Skeletal muscle tissue (tissue), 5 donors: ENCODE data around the gene HECTD2. TPM values are rescaled to one million over a fixed set of nuclear protein-coding genes. Genes with fewer than 3 reads are reported as not detected.
"Not testable (repeated sequence)": the region's sequence is repeated elsewhere in the genome, so short reads cannot be mapped to it uniquely, and the experiment has no call there.

ENCODE experiments used
- H3K27ac ChIP-seq: one replicate; pipeline ENCODE4 v1.7.0; 2013; ENCODE audit warnings: mild to moderate bottlenecking, low read depth, low read length, inconsistent platforms
- H3K27me3 ChIP-seq, 3 donors: one replicate each; pipeline ENCODE4 v1.7.0; 2013; ENCODE audit warnings: low read length in 3 of 3; ENCODE audit not compliant: control insufficient read depth in 3 of 3, insufficient read depth in 3 of 3
- H3K36me3 ChIP-seq, 3 donors: one replicate each; pipeline ENCODE4 v1.7.0; 2013; ENCODE audit warnings: low read length in 3 of 3; ENCODE audit not compliant: control insufficient read depth in 3 of 3, insufficient read depth in 3 of 3
- H3K4me1 ChIP-seq, 3 donors: one replicate each; pipeline ENCODE4 v1.7.0; 2013; ENCODE audit warnings: low read length in 3 of 3, mild to moderate bottlenecking in 3 of 3; ENCODE audit not compliant: control insufficient read depth in 3 of 3, insufficient read depth in 3 of 3
- H3K4me3 ChIP-seq, 3 donors: one replicate each; pipeline ENCODE4 v1.7.0; 2013; ENCODE audit warnings: low read length in 3 of 3
- H3K9ac ChIP-seq, 3 donors: one replicate each; pipeline ENCODE4 v1.7.0; 2013; ENCODE audit warnings: low read length in 3 of 3, mild to moderate bottlenecking in 3 of 3, moderate library complexity in 2 of 3, low read depth in 1 of 3
- H3K9me3 ChIP-seq, 3 donors: one replicate each; pipeline ENCODE4 v1.7.0; 2013; ENCODE audit warnings: low read length in 3 of 3; ENCODE audit not compliant: control insufficient read depth in 3 of 3
- small RNA-seq: library from RNA; depleted of rRNA; stranded (forward); fragments of <200 nt; gene quantifications from one replicate; pipeline ENCODE3, GENCODE V24; 2014
- total RNA-seq: library from RNA; depleted of rRNA; stranded (reverse); fragments of >200 nt; gene quantifications from one replicate; pipeline ENCODE4 v1.2.3, GENCODE V29; 2014
- donor health status: Osteomylitis.

Gene HECTD2
- total RNA-seq, 1 donor from 2014 or later = 14.6 TPM

GRCh38 chr10:91558473-91558872, 148.3 kb downstream of the HECTD2 start:
- H3K36me3 ChIP-seq = no peaks in the 10 kb centered on the region
- H3K4me3 ChIP-seq = no peak overlapping the region
- peaks cover 10 to 35% (median 13%) of the 10 kb centered on the region in 3 donors for H3K4me1 ChIP-seq
- no peaks in the 10 kb centered on the region for H3K27me3 ChIP-seq
- no peak overlapping the region for H3K9ac ChIP-seq
- no peak overlapping the region for H3K27ac ChIP-seq
- H3K9me3 ChIP-seq = no peaks in the 10 kb centered on the region

GRCh38 chr10:91559169-91559568, 149.0 kb downstream of the HECTD2 start:
- H3K27me3 ChIP-seq = no peaks in the 10 kb centered on the region
- no peak overlapping the region for H3K4me3 ChIP-seq
- no peak overlapping the region for H3K27ac ChIP-seq
- no peak overlapping the region for H3K9ac ChIP-seq
- no peaks in the 10 kb centered on the region for H3K9me3 ChIP-seq
- no peaks in the 10 kb centered on the region for H3K36me3 ChIP-seq
- peaks cover 16 to 42% (median 17%) of the 10 kb centered on the region in 3 donors for H3K4me1 ChIP-seq

GRCh38 chr10:91559750-91560149, 149.6 kb downstream of the HECTD2 start:
- Histone ChIP-seq H3K27me3 (no peaks in the 10 kb centered on the region), H3K9ac (no peak overlapping the region), H3K9me3 (no peaks in the 10 kb centered on the region), H3K4me1 (peaks cover 20 to 45% (median 21%) of the 10 kb centered on the region in 3 donors), H3K27ac (no peak overlapping the region), H3K36me3 (no peaks in the 10 kb centered on the region), H3K4me3 (no peak overlapping the region)

DNA sequence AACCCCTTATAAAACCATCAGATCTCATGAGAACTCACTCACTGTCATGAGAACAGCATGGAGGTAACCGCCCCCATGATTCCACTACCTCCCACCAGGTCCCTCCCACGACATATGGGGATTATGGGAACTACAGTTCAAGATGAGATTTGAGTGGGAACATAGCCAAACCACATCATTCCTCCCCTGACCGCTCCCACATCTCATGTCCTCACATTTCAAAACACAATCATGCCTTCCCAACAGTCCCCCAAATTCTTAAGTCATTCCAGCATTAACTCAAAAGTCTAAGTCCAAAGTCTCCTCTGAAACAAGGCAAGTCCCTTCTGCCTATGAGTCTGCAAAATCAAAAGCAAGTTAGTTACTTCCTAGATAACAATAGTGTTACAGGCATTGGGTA, 150.7 kb downstream of the HECTD2 start:
- peaks cover 25 to 48% (median 26%) of the 10 kb centered on the region in 3 donors for H3K4me1 ChIP-seq

GRCh38 chr10:91562839-91563581, 152.9 kb downstream of the HECTD2 start:
- Histone ChIP-seq H3K9ac (peak overlapping the region in 1 of 3 donors; percentile 17), H3K4me1 (peaks cover 25 to 42% (median 26%) of the 10 kb centered on the region in 3 donors), H3K36me3 (no peaks in the 10 kb centered on the region), H3K9me3 (no peaks in the 10 kb centered on the region), H3K27me3 (no peaks in the 10 kb centered on the region), H3K27ac (peak overlapping the region; percentile 75), H3K4me3 (no peak overlapping the region)

More for the DNA sequence above, 150.7 kb downstream of the HECTD2 start:
- not testable (repeated sequence) for H3K9me3 ChIP-seq, H3K9ac ChIP-seq, H3K27ac ChIP-seq, H3K27me3 ChIP-seq, H3K36me3 ChIP-seq, H3K4me3 ChIP-seq

DNA sequence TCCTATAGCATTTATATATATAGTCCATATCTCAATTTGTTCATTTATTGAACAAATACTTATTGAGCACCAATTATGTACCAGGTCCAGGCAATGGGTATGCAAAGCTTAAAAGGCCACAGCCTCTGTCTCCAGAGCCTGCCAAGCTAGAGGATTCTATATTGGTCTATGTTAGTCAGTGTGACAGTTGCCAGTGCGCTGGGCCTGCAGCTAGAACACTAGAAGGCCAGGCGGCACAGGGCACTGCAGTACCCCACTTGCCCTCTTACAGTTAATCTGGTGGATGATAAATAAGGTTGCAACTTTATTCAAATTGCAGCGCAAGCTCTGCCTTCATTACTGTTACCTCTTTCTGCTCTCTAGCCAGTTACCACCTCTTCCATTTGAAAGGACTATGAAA, 153.9 kb downstream of the HECTD2 start:
- H3K27ac ChIP-seq = peak overlapping the region; percentile 75
- H3K4me1 ChIP-seq = peaks cover 21 to 42% (median 26%) of the 10 kb centered on the region in 3 donors

More for the DNA sequence above, 153.9 kb downstream of the HECTD2 start:
- Histone ChIP-seq H3K4me3 (no peak overlapping the region), H3K27me3 (no peaks in the 10 kb centered on the region), H3K36me3 (no peaks in the 10 kb centered on the region), H3K9me3 (no peaks in the 10 kb centered on the region), H3K9ac (peak overlapping the region; percentile 47 to 70 (median 54))

Small RNAs within 50 kb of the gene (small RNA-seq; reads per million reads assigned to genes)
- gene AL161798.1 = not detected
- not detected for gene RPS27P1

Other genes with a start within 250 kb of the HECTD2 start
- 16.2 TPM for gene PCGF5, start 189.7 kb upstream of the HECTD2 start, total RNA-seq
- gene PPP1R3C, start 222.7 kb downstream of the HECTD2 start, total RNA-seq = 218 TPM